ENCODE data around the gene CFAP61. TPM values are rescaled to one million over a fixed set of nuclear protein-coding genes. Genes with fewer than 3 reads are reported as not detected.

The CFAP61 gene
- total RNA-seq, 4 donors from 2014 or later = 0.68 to 3.7 (median 1.4) TPM

- TF ChIP-seq, protein P1, sequence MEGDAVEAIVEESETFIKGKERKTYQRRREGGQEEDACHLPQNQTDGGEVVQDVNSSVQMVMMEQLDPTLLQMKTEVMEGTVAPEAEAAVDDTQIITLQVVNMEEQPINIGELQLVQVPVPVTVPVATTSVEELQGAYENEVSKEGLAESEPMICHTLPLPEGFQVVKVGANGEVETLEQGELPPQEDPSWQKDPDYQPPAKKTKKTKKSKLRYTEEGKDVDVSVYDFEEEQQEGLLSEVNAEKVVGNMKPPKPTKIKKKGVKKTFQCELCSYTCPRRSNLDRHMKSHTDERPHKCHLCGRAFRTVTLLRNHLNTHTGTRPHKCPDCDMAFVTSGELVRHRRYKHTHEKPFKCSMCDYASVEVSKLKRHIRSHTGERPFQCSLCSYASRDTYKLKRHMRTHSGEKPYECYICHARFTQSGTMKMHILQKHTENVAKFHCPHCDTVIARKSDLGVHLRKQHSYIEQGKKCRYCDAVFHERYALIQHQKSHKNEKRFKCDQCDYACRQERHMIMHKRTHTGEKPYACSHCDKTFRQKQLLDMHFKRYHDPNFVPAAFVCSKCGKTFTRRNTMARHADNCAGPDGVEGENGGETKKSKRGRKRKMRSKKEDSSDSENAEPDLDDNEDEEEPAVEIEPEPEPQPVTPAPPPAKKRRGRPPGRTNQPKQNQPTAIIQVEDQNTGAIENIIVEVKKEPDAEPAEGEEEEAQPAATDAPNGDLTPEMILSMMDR (IDR thresholded peaks at IDR 0.05; ENCODE audit: low read depth) = no peak
Measured at GRCh38 chr20:20321917-20322316, 269.6 kb downstream of the CFAP61 start.

DNA sequence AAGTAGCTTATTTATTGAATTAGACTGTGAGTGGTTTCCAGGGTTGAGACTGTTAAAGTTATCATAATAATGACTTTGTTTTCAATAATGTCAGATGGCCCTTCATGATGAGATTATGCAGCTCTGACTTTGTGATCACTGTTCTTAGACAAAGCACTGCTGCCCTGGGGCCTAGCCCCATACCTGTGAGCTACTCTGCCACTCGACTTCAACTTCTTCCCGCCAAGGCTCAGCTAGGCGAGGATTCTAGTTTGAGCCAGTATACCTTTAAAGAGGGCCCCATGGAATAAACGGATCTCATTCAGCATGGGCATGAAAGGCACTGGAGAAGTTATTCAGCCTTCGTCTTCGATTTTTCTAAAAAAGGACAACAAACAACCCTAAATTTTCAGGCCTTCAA, 270.6 kb downstream of the CFAP61 start:
- TF ChIP-seq, protein P1 (IDR thresholded peaks at IDR 0.05; ENCODE audit: low read depth) = no peak

GRCh38 chr20:20327746-20328145, 275.4 kb downstream of the CFAP61 start:
- TF ChIP-seq, protein P1 (IDR thresholded peaks at IDR 0.05; ENCODE audit: low read depth) = no peak

GRCh38 chr20:20329564-20329963, 277.2 kb downstream of the CFAP61 start:
- TF ChIP-seq, protein P1 (IDR thresholded peaks at IDR 0.05; ENCODE audit: low read depth) = no peak

DNA sequence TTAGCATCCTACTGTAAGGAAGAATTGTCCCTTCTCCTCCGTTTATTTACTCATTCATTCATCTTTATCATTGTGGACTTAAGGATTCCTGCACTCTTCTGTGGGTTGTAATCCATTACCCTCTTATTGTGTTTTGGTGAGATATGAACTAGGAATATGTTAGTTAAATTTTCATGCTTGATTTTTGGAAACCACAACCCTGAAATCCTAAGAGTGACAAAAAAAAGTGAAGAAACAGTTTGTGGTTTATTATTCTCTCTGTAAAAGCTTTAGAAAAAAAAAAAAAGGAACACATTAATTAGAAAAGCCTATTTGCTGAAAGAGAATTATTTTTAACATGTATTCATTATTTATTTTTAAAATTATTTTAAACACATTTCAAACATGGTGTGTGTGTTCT, 278.8 kb downstream of the CFAP61 start:
- TF ChIP-seq, protein P1 (IDR thresholded peaks at IDR 0.05; ENCODE audit: low read depth) = no peak

DNA sequence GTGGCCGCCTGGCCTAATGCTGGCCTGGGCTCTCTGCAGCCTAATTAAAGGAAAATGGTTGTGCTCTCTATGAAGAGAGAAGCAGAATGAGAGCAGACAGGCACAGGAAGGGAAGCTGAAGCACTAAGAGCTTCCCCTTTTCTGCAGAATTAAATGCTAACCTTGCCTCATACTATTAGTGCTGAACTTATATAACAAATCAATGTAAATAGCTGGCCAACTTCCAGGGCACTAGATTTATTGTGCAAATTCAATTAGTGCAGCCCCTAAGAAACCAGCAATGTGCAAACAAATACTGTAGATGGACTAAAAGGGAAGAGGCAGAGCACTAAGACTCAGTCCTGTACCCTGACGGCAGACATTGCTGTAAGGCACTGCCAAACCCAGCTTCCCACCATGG, 279.5 kb downstream of the CFAP61 start:
- TF ChIP-seq, protein P1 (IDR thresholded peaks at IDR 0.05; ENCODE audit: low read depth) = no peak

GRCh38 chr20:20333866-20334265, 281.5 kb downstream of the CFAP61 start:
- TF ChIP-seq, protein P1 (IDR thresholded peaks at IDR 0.05; ENCODE audit: low read depth) = no peak
